ENCODE data around the gene PCSK6.

Gene PCSK6

GRCh38 chr15:101353240-101353639 is 136.3 kb downstream of the PCSK6 start:
- DNase-seq = no peak

GRCh38 chr15:101351736-101352135 is 137.8 kb downstream of the PCSK6 start:
- no peak for DNase-seq

GRCh38 chr15:101349047-101349951 is 140.2 kb downstream of the PCSK6 start:
- DNase-seq = no peak

- no peak for DNase-seq
Observed at GRCh38 chr15:101348643-101349042, 140.9 kb downstream of the PCSK6 start.

GRCh38 chr15:101348015-101348414 is 141.5 kb downstream of the PCSK6 start:
- DNase-seq = no peak

GRCh38 chr15:101347454-101347853 is 142.1 kb downstream of the PCSK6 start:
- DNase-seq = no peak

GRCh38 chr15:101346928-101347327 is 142.6 kb downstream of the PCSK6 start:
- DNase-seq = no peak

GRCh38 chr15:101342056-101342455 is 147.5 kb downstream of the PCSK6 start:
- no peak for DNase-seq

GRCh38 chr15:101338502-101339057 is 150.9 kb downstream of the PCSK6 start:
- no peak for DNase-seq

- no peak for DNase-seq
Observed at GRCh38 chr15:101337976-101338375, 151.5 kb downstream of the PCSK6 start.

GRCh38 chr15:101333907-101334789 is 155.4 kb downstream of the PCSK6 start:
- peak; percentile 17 to 73 (median 66) for DNase-seq

- DNase-seq = no peak
Observed at GRCh38 chr15:101332061-101332467, 157.4 kb downstream of the PCSK6 start.

- DNase-seq = no peak
Observed at GRCh38 chr15:101329867-101330380, 159.6 kb downstream of the PCSK6 start.

- no peak for DNase-seq
Observed at GRCh38 chr15:101329309-101329863, 160.1 kb downstream of the PCSK6 start.

- DNase-seq = no peak
Observed at GRCh38 chr15:101328001-101328400, 161.5 kb downstream of the PCSK6 start.

GRCh38 chr15:101327147-101327740 is 162.3 kb downstream of the PCSK6 start:
- DNase-seq = no peak

- DNase-seq = no peak
Observed at GRCh38 chr15:101326462-101327146, 162.9 kb downstream of the PCSK6 start.

GRCh38 chr15:101326026-101326315 is 163.5 kb downstream of the PCSK6 start:
- DNase-seq = no peak

GRCh38 chr15:101325263-101326025 is 164.1 kb downstream of the PCSK6 start:
- no peak for DNase-seq

GRCh38 chr15:101324524-101325177 is 164.9 kb downstream of the PCSK6 start:
- DNase-seq = no peak
